Activated CD4-positive, alpha-beta T cell treated with anti-CD3 and anti-CD28 coated beads, Interleukin-2, Interleukin-6, amounts not matched to agents 100 ng/mL and 50 ng/mL, durations not matched to agents 16 hours and 8 hours (primary cell): ENCODE measurements around the gene GABARAP.
A peak's percentile ranks its signal among the peaks of the same experiment; 100 is the strongest.

Experiments used
- DNase-seq: peaks from one replicate; pipeline ENCODE4 v3.0.0-alpha.2; 2020

GABARAP gene

GRCh38 chr17:7204828-7205461, 37.3 kb downstream of the GABARAP start:
- peak; percentile 93 for DNase-seq

GRCh38 chr17:7204336-7204735, 37.9 kb downstream of the GABARAP start:
- DNase-seq, result no peak

GRCh38 chr17:7203391-7203790, 38.9 kb downstream of the GABARAP start:
- DNase-seq, result no peak

- DNase-seq, result no peak
Observed at GRCh38 chr17:7196651-7197401, 45.4 kb downstream of the GABARAP start.

- no peak for DNase-seq
Observed at GRCh38 chr17:7195971-7196370, 46.3 kb downstream of the GABARAP start.

- DNase-seq, result no peak
Observed at GRCh38 chr17:7192271-7192937, 49.8 kb downstream of the GABARAP start.

GRCh38 chr17:7191571-7192270, 50.5 kb downstream of the GABARAP start:
- peak; percentile 50 for DNase-seq

- no peak for DNase-seq
Observed at GRCh38 chr17:7191069-7191468, 51.2 kb downstream of the GABARAP start.

- DNase-seq, result no peak
Observed at GRCh38 chr17:7190276-7190917, 51.9 kb downstream of the GABARAP start.
